ENCODE data around the gene ZPBP2.

The ZPBP2 gene

GRCh38 chr17:39820987-39821386, 47.0 kb upstream of the ZPBP2 start:
- H3K9ac ChIP-seq (ENCODE audit: low read length), result no peak overlapping the region
- H3K27ac ChIP-seq (ENCODE audit: low read depth, low read length, poor library complexity, severe bottlenecking), result peak overlapping the region; percentile 67

DNA sequence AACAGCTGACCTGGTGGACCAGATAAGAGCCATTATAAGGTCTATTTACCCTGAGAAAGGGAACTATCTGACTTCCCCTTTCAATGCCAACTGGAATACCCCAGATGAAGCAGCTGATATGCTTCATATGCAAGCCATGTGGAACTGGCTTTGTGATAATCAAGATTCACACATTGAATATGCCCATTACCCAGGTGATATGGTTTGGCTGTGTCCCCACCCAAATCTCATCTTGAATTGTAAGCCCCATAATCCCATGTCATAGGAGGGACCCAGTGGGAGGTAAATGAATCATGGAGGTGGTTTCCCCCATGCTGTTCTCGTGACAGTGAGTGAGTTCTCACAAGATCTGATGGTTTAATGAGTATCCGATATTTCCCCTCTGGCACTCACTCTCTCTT, 46.0 kb upstream of the ZPBP2 start:
- H3K9me2 ChIP-seq (ENCODE audit: low read depth, low read length), result no peaks in the 10 kb centered on the region
- no peaks in the 10 kb centered on the region for H3F3A ChIP-seq (ENCODE audit: insufficient read depth, low read length)
- peak overlapping the region; percentile 67 for H3K27ac ChIP-seq (ENCODE audit: low read depth, low read length, poor library complexity, severe bottlenecking)
- peaks cover 43% of the 10 kb centered on the region for H3K4me1 ChIP-seq (ENCODE audit: insufficient read depth, low read length, severe bottlenecking)
- H3K9ac ChIP-seq (ENCODE audit: low read length), result no peak overlapping the region
- H3K79me2 ChIP-seq (ENCODE audit: insufficient read depth, low read length), result peaks cover 6% of the 10 kb centered on the region
- H3K27me3 ChIP-seq (ENCODE audit: insufficient read depth, low read length), result no peaks in the 10 kb centered on the region
- no peaks in the 10 kb centered on the region for H4K20me1 ChIP-seq (ENCODE audit: insufficient read depth, low read length)
- peaks cover 100% of the 10 kb centered on the region for H3K36me3 ChIP-seq (ENCODE audit: insufficient read depth, low read length)
- no peak overlapping the region for H3K4me2 ChIP-seq (ENCODE audit: low read length)
- TF ChIP-seq CTCF (IDR thresholded peaks at IDR 0.05; ENCODE audit: low read length) (no peak), EZH2 (IDR thresholded peaks at IDR 0.05; ENCODE audit: borderline replicate concordance, low read length) (no peak)
- H2AFZ ChIP-seq (ENCODE audit: low read length), result no peak overlapping the region
- no peak overlapping the region for H3K4me3 ChIP-seq (ENCODE audit: low read depth, low read length, poor library complexity, severe bottlenecking)
- H3K9me3 ChIP-seq (ENCODE audit: low read length), result peaks cover 32% of the 10 kb centered on the region

More at GRCh38 chr17:39820987-39821386, 47.0 kb upstream of the ZPBP2 start:
- peaks cover 100% of the 10 kb centered on the region for H3K36me3 ChIP-seq (ENCODE audit: insufficient read depth, low read length)
- peaks cover 6% of the 10 kb centered on the region for H3K79me2 ChIP-seq (ENCODE audit: insufficient read depth, low read length)
- H3K9me2 ChIP-seq (ENCODE audit: low read depth, low read length), result no peaks in the 10 kb centered on the region
- H3F3A ChIP-seq (ENCODE audit: insufficient read depth, low read length), result no peaks in the 10 kb centered on the region
- H2AFZ ChIP-seq (ENCODE audit: low read length), result no peak overlapping the region
- H4K20me1 ChIP-seq (ENCODE audit: insufficient read depth, low read length), result no peaks in the 10 kb centered on the region
- peaks cover 23% of the 10 kb centered on the region for H3K9me3 ChIP-seq (ENCODE audit: low read length)
- peaks cover 43% of the 10 kb centered on the region for H3K4me1 ChIP-seq (ENCODE audit: insufficient read depth, low read length, severe bottlenecking)
- H3K4me3 ChIP-seq (ENCODE audit: low read depth, low read length, poor library complexity, severe bottlenecking), result no peak overlapping the region
- TF ChIP-seq EZH2 (IDR thresholded peaks at IDR 0.05; ENCODE audit: borderline replicate concordance, low read length) (no peak), CTCF (IDR thresholded peaks at IDR 0.05; ENCODE audit: low read length) (no peak)
- no peaks in the 10 kb centered on the region for H3K27me3 ChIP-seq (ENCODE audit: insufficient read depth, low read length)
- no peak overlapping the region for H3K4me2 ChIP-seq (ENCODE audit: low read length)

DNA sequence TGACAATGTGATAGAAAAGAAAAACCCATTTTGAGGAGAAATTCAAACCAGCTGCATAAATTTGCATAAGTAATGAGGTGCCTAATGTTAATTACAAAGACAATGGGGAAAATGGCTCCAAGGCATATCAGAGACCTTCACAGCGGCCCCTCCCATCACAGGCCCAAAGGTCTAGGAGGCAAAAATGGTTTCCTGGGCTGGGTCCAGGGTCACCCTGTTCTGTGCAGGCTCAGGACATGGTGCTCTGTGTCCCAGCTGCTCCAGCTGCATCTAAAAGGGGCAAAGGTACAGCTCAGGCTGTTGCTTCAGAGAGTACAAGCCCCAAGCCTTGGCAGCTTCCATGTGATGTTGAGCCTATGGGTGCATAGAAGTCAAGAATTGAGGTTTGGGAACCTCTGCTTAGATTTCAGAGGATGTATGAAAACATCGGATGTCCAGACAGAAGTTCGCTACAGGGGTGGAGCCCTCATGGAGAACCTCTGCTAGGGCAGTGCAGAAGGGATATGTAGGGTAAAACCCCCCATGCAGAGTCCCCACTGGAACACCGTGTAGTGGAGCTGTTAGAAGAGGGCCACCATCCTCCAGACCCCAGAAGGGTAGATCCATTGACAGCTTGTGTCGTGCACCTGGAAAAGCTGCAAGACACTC, 44.5 kb upstream of the ZPBP2 start:
- Histone ChIP-seq H3K79me2 (ENCODE audit: insufficient read depth, low read length) (peaks cover 6% of the 10 kb centered on the region), H3K4me2 (ENCODE audit: low read length) (no peak overlapping the region), H3K9ac (ENCODE audit: low read length) (no peak overlapping the region), H3K4me3 (ENCODE audit: low read depth, low read length, poor library complexity, severe bottlenecking) (no peak overlapping the region), H3K4me1 (ENCODE audit: insufficient read depth, low read length, severe bottlenecking) (peaks cover 37% of the 10 kb centered on the region), H4K20me1 (ENCODE audit: insufficient read depth, low read length) (no peaks in the 10 kb centered on the region), H3K36me3 (ENCODE audit: insufficient read depth, low read length) (peaks cover 100% of the 10 kb centered on the region), H3K27ac (ENCODE audit: low read depth, low read length, poor library complexity, severe bottlenecking) (no peak overlapping the region), H3F3A (ENCODE audit: insufficient read depth, low read length) (no peaks in the 10 kb centered on the region), H3K27me3 (ENCODE audit: insufficient read depth, low read length) (no peaks in the 10 kb centered on the region), H3K9me2 (ENCODE audit: low read depth, low read length) (no peaks in the 10 kb centered on the region), H3K9me3 (ENCODE audit: low read length) (peaks cover 38% of the 10 kb centered on the region), H2AFZ (ENCODE audit: low read length) (no peak overlapping the region)
- TF ChIP-seq EZH2 (IDR thresholded peaks at IDR 0.05; ENCODE audit: borderline replicate concordance, low read length) (no peak), CTCF (IDR thresholded peaks at IDR 0.05; ENCODE audit: low read length) (no peak)

Data from OCI-LY1 (cell line).